Osteocyte (in vitro differentiated cells): ENCODE results near the gene GUCD1. TPM values are rescaled to one million over a fixed set of nuclear protein-coding genes. Genes with fewer than 3 reads are reported as not detected.

ENCODE experiments used
- DNase-seq: peaks from one replicate; pipeline ENCODE4 v3.0.0; 2021; ENCODE audit warnings: mixed read lengths; ENCODE audit not compliant: unreplicated experiment; ENCODE audit errors: extremely low spot score
- H3K27ac Mint-ChIP-seq: one replicate; pipeline ENCODE4 v1.8.0; 2021; ENCODE audit warnings: mild to moderate bottlenecking, mixed read lengths; ENCODE audit not compliant: unreplicated experiment
- H3K27me3 Mint-ChIP-seq: one replicate; pipeline ENCODE4 v1.8.0; 2021; ENCODE audit warnings: mixed read lengths; ENCODE audit not compliant: unreplicated experiment
- H3K36me3 Mint-ChIP-seq: one replicate; pipeline ENCODE4 v1.8.0; 2021; ENCODE audit warnings: mixed read lengths; ENCODE audit not compliant: unreplicated experiment
- H3K4me1 Mint-ChIP-seq: one replicate; pipeline ENCODE4 v1.8.0; 2021; ENCODE audit warnings: mixed read lengths; ENCODE audit not compliant: unreplicated experiment
- H3K4me3 Mint-ChIP-seq: one replicate; pipeline ENCODE4 v1.8.0; 2021; ENCODE audit warnings: mild to moderate bottlenecking, moderate library complexity, mixed read lengths; ENCODE audit not compliant: unreplicated experiment
- H3K9me3 Mint-ChIP-seq: one replicate; pipeline ENCODE4 v1.8.0; 2021; ENCODE audit warnings: mixed read lengths; ENCODE audit not compliant: unreplicated experiment
- CTCF ChIP-seq: fragments of 200-600 bp; sonication (generic); IDR thresholded peaks from 2 replicates; pipeline ENCODE4 v1.5.0; 2021; ENCODE audit warnings: antibody characterized with exemption, mild to moderate bottlenecking, moderate library complexity
- total RNA-seq: library from RNA; stranded (reverse); gene quantifications from 2 replicates; pipeline ENCODE4 v1.2.1, GENCODE V29; 2021

Gene GUCD1
- total RNA-seq, 1 donor from 2014 or later, result 79.3 TPM

GRCh38 chr22:24518228-24518627, 36.7 kb downstream of the GUCD1 start:
- Mint-ChIP-seq H3K36me3 (no peaks in the 10 kb centered on the region), H3K27me3 (no peaks in the 10 kb centered on the region), H3K9me3 (no peaks in the 10 kb centered on the region), H3K4me1 (peaks cover 19% of the 10 kb centered on the region), H3K4me3 (no peak overlapping the region), H3K27ac (no peak overlapping the region)
- TF ChIP-seq CTCF, result no peak
- DNase-seq, result no peak

- Mint-ChIP-seq H3K27me3 (no peaks in the 10 kb centered on the region), H3K9me3 (no peaks in the 10 kb centered on the region), H3K36me3 (no peaks in the 10 kb centered on the region), H3K4me3 (no peak overlapping the region), H3K27ac (peak overlapping the region; percentile 77), H3K4me1 (peaks cover 19% of the 10 kb centered on the region)
- DNase-seq, result no peak
- no peak for TF ChIP-seq CTCF
Observed at GRCh38 chr22:24517446-24517845, 37.5 kb downstream of the GUCD1 start.

GRCh38 chr22:24516301-24516737, 38.6 kb downstream of the GUCD1 start:
- H3K27ac Mint-ChIP-seq, result peak overlapping the region; percentile 77
- DNase-seq, result no peak
- peak; percentile 24 for TF ChIP-seq CTCF
- H3K4me1 Mint-ChIP-seq, result peaks cover 19% of the 10 kb centered on the region
- H3K36me3 Mint-ChIP-seq, result no peaks in the 10 kb centered on the region
- H3K4me3 Mint-ChIP-seq, result no peak overlapping the region
- H3K9me3 Mint-ChIP-seq, result no peaks in the 10 kb centered on the region
- H3K27me3 Mint-ChIP-seq, result no peaks in the 10 kb centered on the region

GRCh38 chr22:24515027-24515338, 40.0 kb downstream of the GUCD1 start:
- Mint-ChIP-seq H3K4me1 (peaks cover 26% of the 10 kb centered on the region), H3K9me3 (no peaks in the 10 kb centered on the region), H3K27ac (no peak overlapping the region), H3K36me3 (no peaks in the 10 kb centered on the region), H3K27me3 (no peaks in the 10 kb centered on the region), H3K4me3 (no peak overlapping the region)
- DNase-seq, result no peak
- no peak for TF ChIP-seq CTCF

- no peaks in the 10 kb centered on the region for H3K36me3 Mint-ChIP-seq
- no peak overlapping the region for H3K4me3 Mint-ChIP-seq
- H3K9me3 Mint-ChIP-seq, result no peaks in the 10 kb centered on the region
- TF ChIP-seq CTCF, result no peak
- no peak for DNase-seq
- H3K27ac Mint-ChIP-seq, result no peak overlapping the region
- H3K4me1 Mint-ChIP-seq, result peaks cover 26% of the 10 kb centered on the region
- H3K27me3 Mint-ChIP-seq, result no peaks in the 10 kb centered on the region
Observed at GRCh38 chr22:24514241-24515026, 40.5 kb downstream of the GUCD1 start.
